Uterus (tissue), 4 donors: ENCODE results near the gene ZFP1. TPM values are rescaled to one million over a fixed set of nuclear protein-coding genes. Genes with fewer than 3 reads are reported as not detected.

Experiments used
- DNase-seq, 2 donors: peaks; one replicate each; pipeline ENCODE4 v3.0.0-alpha.2; 2019 to 2020
- H3K27ac ChIP-seq, 2 donors: fragments of 200-600 bp; sonication (generic); 1 replicate in 1 of 2; 2 replicates in 1 of 2; pipeline ENCODE4 v1.5.1; 2016 to 2018
- H3K27me3 ChIP-seq, 2 donors: fragments of 200-600 bp; sonication (generic); one replicate each; pipeline ENCODE4 v1.5.1; 2018 to 2019; ENCODE audit warnings: control low read depth in 1 of 2
- H3K36me3 ChIP-seq, 2 donors: fragments of 200-600 bp; sonication (generic); one replicate each; pipeline ENCODE4 v1.5.1; 2019; ENCODE audit warnings: control low read depth in 1 of 2
- H3K4me1 ChIP-seq, 2 donors: fragments of 200-600 bp; sonication (generic); one replicate each; pipeline ENCODE4 v1.5.1; 2018 to 2019; ENCODE audit warnings: control low read depth in 1 of 2
- H3K4me3 ChIP-seq, 2 donors: fragments of 200-600 bp; sonication (generic); 1 replicate in 1 of 2; 2 replicates in 1 of 2; pipeline ENCODE4 v1.5.1; 2018 to 2019; ENCODE audit warnings: mild to moderate bottlenecking in 1 of 2
- H3K9me3 ChIP-seq, 2 donors: fragments of 200-600 bp; sonication (generic); one replicate each; pipeline ENCODE4 v1.5.1; 2019; ENCODE audit warnings: control low read depth in 1 of 2
- POLR2A ChIP-seq, 2 donors: fragments of 450-650 bp; IDR thresholded peaks; one replicate each; pipeline ENCODE4 v1.6.1; 2016; ENCODE audit warnings: antibody characterized with exemption in 2 of 2, mild to moderate bottlenecking in 1 of 2, moderate library complexity in 1 of 2
- intact Hi-C: fragments of 100-400 bp; cut with DNase I; formaldehyde crosslinking; loops from one replicate; pipeline ENCODE4 v1.15.1; 2023; ENCODE audit warnings: low total_unique reads
- total RNA-seq, 4 donors: library from RNA; depleted of rRNA in 3 of 4; stranded (reverse); fragments of >200 nt in 3 of 4; gene quantifications; one replicate each; pipeline versions ENCODE4 v1.1.0 to v1.2.4, GENCODE V29; 2014 to 2023
- TF ChIP-seq, protein P1 (sequence below), 4 experiments: fragments of 200-600 bp in 2 of 4; fragments of 450-650 bp in 2 of 4; sonication (generic) in 2 of 4; IDR thresholded peaks; one replicate each; pipeline ENCODE4 v1.5.1; 2016 to 2019; ENCODE audit warnings: antibody characterized with exemption in 4 of 4, mild to moderate bottlenecking in 2 of 4, moderate library complexity in 1 of 4
- donor health status: DM: yes; HTN: yes; CAD: no.

Gene ZFP1
- total RNA-seq, 4 donors from 2014 or later, result 5.9 to 39.7 (median 16.2) TPM

DNA sequence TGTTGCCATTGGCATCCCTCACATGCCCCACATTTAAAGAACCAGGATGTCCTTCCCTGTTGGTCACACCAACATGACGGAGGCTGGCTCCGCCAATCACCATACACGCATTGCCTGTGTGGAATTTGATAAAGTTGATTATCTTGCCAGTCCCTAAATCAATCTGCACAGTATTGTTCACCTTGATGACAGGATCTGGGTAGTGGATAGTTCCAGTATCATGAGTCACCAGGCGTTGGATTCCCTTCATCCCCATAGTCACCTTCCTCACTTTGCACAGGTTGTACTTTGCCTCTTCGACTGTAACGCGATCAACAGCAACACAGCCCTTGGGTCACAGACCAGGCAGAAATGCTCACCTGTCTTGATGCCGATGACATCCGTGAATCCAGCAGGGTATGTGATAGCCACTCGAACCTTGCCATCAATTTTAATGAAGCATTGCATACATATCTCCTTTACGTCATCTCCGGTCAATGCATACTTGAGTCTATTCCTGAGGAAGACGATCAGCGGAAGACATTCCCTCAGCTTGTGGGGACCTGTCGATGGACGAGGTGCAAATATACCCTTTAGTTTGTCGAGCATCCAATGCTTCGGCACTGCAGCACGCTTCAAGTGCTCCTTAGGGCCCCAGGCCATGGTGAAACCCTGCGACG is 44.4 kb downstream of the ZFP1 start:
- Histone ChIP-seq H3K4me3 (no peak overlapping the region), H3K27ac (no peak overlapping the region), H3K9me3 (no peaks in the 10 kb centered on the region), H3K36me3 (no peaks in the 10 kb centered on the region), H3K27me3 (no peaks in the 10 kb centered on the region), H3K4me1 (no peaks in the 10 kb centered on the region)
- DNase-seq, result no peak
- intact Hi-C loops, result no loop called here
- TF ChIP-seq POLR2A (IDR thresholded peaks at IDR 0.05), result no peak
- TF ChIP-seq, protein P1, sequence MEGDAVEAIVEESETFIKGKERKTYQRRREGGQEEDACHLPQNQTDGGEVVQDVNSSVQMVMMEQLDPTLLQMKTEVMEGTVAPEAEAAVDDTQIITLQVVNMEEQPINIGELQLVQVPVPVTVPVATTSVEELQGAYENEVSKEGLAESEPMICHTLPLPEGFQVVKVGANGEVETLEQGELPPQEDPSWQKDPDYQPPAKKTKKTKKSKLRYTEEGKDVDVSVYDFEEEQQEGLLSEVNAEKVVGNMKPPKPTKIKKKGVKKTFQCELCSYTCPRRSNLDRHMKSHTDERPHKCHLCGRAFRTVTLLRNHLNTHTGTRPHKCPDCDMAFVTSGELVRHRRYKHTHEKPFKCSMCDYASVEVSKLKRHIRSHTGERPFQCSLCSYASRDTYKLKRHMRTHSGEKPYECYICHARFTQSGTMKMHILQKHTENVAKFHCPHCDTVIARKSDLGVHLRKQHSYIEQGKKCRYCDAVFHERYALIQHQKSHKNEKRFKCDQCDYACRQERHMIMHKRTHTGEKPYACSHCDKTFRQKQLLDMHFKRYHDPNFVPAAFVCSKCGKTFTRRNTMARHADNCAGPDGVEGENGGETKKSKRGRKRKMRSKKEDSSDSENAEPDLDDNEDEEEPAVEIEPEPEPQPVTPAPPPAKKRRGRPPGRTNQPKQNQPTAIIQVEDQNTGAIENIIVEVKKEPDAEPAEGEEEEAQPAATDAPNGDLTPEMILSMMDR (IDR thresholded peaks at IDR 0.05), result no peak

DNA sequence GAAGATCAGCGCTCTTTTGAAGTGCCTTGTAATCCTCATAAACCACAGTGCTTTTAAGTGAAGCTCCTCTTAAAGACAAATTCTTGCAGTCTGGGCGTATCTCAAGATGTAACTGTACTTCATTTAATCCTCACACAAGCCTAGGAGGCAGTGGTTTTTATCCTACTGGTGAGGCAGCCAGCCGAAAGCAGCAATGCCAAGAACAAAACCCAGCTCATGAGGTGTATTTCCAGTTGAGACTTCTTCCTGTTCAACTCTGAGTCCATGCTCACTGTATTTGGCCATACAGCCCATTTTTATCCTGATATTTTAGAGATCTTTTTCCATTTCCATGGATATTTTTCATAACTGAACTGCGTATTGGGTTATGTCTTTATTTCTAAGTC is 44.9 kb downstream of the ZFP1 start:
- Histone ChIP-seq H3K9me3 (no peaks in the 10 kb centered on the region), H3K36me3 (no peaks in the 10 kb centered on the region), H3K27ac (no peak overlapping the region), H3K4me1 (no peaks in the 10 kb centered on the region), H3K4me3 (no peak overlapping the region), H3K27me3 (no peaks in the 10 kb centered on the region)
- TF ChIP-seq, protein P1 (IDR thresholded peaks at IDR 0.05), result no peak
- no peak for TF ChIP-seq POLR2A (IDR thresholded peaks at IDR 0.05)
- intact Hi-C loops, result no loop called here
- no peak for DNase-seq

DNA sequence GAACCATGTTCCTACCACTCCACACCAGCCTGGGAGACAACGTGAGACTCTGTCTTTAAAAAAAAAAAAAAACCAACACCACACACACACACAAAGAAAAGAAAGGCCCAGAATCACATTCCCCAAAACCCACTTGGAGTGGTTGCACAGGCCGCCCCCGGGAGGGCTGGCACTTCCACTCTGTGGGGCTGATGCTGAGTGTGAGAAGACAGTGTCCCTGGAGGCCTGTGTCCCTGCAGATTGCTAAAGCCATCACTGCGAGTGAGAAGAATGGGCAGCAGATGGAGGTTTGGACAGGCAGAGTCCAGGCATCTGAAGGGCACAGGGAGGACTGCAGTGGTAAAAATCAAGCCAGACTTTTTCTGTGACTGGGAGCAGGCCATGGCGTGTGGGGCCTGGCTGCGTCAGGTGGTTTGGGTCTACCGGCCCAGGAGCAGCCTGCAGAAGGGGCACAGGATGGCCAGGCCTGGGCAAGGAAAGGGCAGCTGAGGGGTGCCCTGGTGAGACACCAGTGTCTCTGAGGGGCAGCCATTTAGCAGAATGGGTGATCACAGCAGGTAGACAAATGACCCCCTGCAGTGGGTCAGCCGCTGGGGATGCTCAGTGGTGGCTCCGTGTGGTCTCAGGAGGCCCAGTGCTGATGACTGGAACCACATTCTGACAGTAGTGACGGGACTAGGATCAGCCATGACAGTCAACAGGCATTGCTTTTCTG is 45.6 kb downstream of the ZFP1 start:
- Histone ChIP-seq H3K27ac (no peak overlapping the region), H3K36me3 (no peaks in the 10 kb centered on the region), H3K9me3 (no peaks in the 10 kb centered on the region), H3K4me1 (no peaks in the 10 kb centered on the region), H3K4me3 (no peak overlapping the region), H3K27me3 (no peaks in the 10 kb centered on the region)
- no peak for TF ChIP-seq POLR2A (IDR thresholded peaks at IDR 0.05)
- TF ChIP-seq, protein P1 (IDR thresholded peaks at IDR 0.05), result no peak
- intact Hi-C loops, result no loop called here
- DNase-seq, result no peak

DNA sequence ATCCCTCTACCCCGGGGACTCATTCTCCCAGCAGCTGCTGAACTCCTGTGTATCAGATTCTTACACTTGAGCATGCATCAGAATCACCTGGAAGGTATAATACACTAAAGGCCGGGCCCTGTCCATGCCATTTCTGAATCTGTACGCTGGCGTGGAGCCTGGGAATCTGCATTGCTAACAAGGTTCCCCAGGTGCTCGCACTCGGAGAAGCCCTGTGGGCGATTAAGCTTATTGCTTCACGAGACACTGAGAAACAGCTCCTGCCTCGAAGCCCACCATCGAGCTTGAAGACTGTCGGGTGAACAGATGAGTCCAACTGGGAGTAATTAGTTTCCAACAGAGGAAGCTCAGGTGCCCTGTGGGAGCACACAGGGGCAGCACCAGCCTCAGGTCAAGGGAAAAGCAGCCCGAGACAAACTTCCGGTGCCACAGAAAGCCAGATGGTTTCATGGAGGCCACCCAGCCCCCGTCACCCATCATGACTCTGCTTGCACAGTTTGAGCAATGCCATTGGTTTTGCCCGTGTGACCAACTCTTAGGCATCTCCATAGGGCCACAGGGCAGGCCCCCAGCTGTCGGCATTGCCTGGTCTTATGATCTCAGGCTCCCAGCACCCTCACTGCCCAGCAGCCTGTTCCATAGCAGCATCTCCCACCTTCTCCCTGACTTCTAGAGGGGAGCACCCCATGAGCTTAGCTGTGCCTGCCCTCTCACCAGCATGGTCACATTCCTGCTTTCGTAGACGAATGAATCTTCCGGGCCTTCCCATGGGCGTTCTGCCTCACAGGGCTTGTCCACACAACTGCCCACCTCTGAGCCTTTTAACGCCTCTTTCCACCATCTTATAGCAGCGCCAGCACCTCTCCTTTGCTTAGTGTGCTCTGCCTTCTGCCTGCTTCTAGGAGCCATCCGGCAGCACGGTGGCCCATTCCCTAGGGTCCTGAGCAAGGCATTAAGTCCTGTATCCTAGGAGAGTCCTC is 47.8 kb downstream of the ZFP1 start:
- Histone ChIP-seq H3K4me3 (no peak overlapping the region), H3K4me1 (no peaks in the 10 kb centered on the region), H3K9me3 (no peaks in the 10 kb centered on the region), H3K27me3 (no peaks in the 10 kb centered on the region), H3K27ac (no peak overlapping the region), H3K36me3 (no peaks in the 10 kb centered on the region)
- peak in 1 of 2 donors; percentile 9 for DNase-seq
- TF ChIP-seq, protein P1 (IDR thresholded peaks at IDR 0.05), result no peak
- TF ChIP-seq POLR2A (IDR thresholded peaks at IDR 0.05), result no peak
- intact Hi-C loops, result no loop called here
